Uterus (tissue), 2 donors: Measurements from ENCODE around the gene COX10.
"Not testable (repeated sequence)": the region's sequence is repeated elsewhere in the genome, so short reads cannot be mapped to it uniquely, and the experiment has no call there.

ENCODE experiments used
- POLR2A ChIP-seq, 2 donors: fragments of 450-650 bp; IDR thresholded peaks; one replicate each; pipeline ENCODE4 v1.6.1; 2016; ENCODE audit warnings: antibody characterized with exemption in 2 of 2, mild to moderate bottlenecking in 1 of 2, moderate library complexity in 1 of 2
- TF ChIP-seq, protein P1 (sequence below), 4 experiments: fragments of 200-600 bp in 2 of 4; fragments of 450-650 bp in 2 of 4; sonication (generic) in 2 of 4; IDR thresholded peaks; one replicate each; pipeline ENCODE4 v1.5.1; 2016 to 2019; ENCODE audit warnings: antibody characterized with exemption in 4 of 4, mild to moderate bottlenecking in 2 of 4, moderate library complexity in 1 of 4

DNA sequence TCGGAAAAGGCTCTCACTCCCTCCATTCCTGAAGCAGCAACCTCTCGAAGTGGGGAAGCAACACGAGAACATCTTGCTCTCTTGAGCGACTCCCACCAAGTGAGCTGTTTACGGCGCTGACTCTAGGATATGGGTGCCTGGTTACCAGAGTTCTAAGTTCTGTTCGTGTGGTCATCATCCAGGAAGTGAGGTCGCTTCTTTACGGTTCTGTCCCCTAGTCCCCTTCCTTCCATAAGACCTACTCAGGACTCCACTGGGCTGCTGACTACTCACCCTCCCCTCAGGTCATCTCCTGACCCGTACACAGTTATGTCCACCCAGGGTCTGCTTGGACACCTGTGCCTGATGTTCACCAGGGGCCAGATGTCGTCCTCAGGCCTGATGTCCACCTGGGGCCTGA is 167.5 kb downstream of the COX10 start, which contains the start of gene CDRT15:
- TF ChIP-seq, protein P1, sequence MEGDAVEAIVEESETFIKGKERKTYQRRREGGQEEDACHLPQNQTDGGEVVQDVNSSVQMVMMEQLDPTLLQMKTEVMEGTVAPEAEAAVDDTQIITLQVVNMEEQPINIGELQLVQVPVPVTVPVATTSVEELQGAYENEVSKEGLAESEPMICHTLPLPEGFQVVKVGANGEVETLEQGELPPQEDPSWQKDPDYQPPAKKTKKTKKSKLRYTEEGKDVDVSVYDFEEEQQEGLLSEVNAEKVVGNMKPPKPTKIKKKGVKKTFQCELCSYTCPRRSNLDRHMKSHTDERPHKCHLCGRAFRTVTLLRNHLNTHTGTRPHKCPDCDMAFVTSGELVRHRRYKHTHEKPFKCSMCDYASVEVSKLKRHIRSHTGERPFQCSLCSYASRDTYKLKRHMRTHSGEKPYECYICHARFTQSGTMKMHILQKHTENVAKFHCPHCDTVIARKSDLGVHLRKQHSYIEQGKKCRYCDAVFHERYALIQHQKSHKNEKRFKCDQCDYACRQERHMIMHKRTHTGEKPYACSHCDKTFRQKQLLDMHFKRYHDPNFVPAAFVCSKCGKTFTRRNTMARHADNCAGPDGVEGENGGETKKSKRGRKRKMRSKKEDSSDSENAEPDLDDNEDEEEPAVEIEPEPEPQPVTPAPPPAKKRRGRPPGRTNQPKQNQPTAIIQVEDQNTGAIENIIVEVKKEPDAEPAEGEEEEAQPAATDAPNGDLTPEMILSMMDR (IDR thresholded peaks at IDR 0.05) = not testable (repeated sequence)
- not testable (repeated sequence) for TF ChIP-seq POLR2A (IDR thresholded peaks at IDR 0.05)
